Measurements from ENCODE around the gene TATDN2.
"Not testable (repeated sequence)": the region's sequence is repeated elsewhere in the genome, so short reads cannot be mapped to it uniquely, and the experiment has no call there.

The TATDN2 gene

GRCh38 chr3:10234526-10235230 lies 13.6 kb upstream of the TATDN2 start:
- DNase-seq (ENCODE audit: low spot score), result no peak

GRCh38 chr3:10235551-10235950 lies 12.7 kb upstream of the TATDN2 start:
- DNase-seq (ENCODE audit: low spot score), result no peak

DNA sequence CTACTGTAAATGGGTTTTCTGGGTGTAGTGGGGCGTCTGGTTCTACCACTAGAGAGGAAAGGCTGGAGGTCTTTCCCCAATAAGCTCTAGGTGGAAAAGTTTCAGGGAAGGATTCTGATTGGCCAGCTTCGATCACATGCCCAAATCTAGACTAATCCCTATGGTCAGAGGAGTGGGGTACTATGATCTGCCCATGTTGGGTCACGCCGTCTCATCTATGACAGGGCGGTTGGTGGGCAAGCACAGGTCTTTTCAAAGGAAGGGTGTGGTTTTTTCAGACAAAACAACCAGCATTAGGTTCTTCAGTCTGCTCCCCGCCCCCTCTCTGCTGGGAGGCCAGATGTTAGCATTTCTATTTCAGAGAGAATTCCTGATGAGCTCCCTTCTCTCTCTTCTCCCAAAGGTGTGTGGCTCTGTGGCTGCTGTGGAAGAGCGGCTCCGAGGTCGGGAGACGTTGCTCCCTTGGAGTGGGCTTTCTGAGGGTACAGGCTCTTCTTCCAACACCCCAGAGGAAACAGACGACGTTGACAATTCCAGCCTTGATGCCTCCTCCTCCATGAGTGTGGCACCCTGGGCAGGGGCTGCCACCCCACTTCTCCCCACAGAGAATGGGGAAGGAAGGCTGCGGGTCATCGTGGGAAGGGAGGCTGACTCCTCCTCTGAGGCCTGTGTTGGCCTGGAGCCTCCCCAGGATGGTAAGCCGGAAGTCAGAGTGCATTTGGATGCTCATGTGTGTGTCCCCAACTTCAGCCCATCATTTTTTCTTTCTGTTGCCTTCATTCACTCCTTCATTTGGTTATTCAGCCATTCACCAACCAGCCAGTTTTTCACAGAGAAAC lies 9.7 kb upstream of the TATDN2 start:
- DNase-seq (ENCODE audit: low spot score), result no peak

DNA sequence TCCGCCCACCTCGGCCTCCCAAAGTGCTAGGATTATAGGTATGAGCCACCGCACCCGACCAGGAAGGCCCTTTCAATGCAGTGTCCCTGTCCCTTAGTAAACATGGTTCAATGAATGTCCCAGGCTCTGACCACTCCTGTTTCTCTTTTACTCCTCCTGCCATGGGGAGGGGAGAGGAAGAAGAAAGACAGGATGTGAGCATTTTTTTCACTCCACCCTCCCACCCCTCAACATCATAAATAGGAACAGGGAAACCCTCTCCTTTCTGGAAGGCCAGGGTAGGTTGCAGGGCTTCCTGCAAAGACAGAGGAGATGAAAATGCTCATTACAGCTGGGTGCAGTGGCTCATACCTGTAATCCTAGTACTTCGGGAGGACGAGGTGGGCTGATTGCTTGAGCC lies 7.5 kb upstream of the TATDN2 start:
- no peak for DNase-seq (ENCODE audit: low spot score)

DNA sequence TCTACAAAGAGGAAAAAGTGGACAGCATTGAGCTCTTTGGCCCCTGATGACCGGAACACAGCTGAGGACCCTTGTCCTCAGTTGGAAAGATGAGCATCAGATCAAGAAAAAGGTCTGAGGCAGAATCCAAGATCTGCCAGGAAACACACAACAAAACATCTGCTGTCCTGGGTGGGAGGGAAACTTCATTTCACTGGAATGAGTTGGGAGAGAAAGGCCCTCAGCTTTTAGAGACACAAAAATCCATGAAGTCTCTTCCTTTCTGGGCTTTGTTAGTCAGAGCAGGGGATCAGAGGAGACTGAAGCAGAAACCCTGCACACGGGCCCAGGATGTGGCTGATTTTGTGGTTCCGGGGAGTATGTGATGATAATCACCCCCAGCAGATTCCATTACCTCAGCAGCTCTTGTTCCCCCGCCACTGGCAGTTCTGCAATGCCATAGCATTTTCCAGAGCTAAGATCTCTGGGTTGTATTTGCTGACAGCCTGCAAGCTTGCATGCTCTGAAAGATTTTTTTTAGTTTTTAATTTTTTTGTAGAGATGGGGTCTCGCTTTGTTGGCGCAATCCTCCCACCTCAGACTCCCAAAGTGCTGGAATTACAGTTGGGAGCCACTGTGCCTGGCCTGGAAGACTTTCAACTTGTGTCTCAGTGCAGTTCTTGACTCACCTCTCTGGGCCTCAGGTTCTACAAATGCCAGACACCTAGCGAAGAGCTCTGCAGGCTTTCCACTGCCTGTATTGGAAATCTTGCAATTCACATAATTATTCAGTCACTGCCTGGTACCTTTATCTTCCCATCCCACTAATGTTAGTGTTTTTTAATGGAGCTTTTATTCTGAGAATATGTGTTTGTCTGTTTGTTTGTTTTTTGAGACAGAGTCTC lies 5.8 kb upstream of the TATDN2 start:
- DNase-seq (ENCODE audit: low spot score), result no peak

- DNase-seq (ENCODE audit: low spot score), result no peak
Observed at GRCh38 chr3:10244009-10244408, 4.2 kb upstream of the TATDN2 start.

GRCh38 chr3:10245081-10245712 lies 3.1 kb upstream of the TATDN2 start:
- DNase-seq (ENCODE audit: low spot score), result no peak

GRCh38 chr3:10247679-10248183 lies 528 bp upstream of the TATDN2 start:
- DNase-seq (ENCODE audit: low spot score), result no peak

GRCh38 chr3:10248984-10249748 lies 907 bp downstream of the TATDN2 start:
- peak; percentile 66 for DNase-seq (ENCODE audit: low spot score)

DNA sequence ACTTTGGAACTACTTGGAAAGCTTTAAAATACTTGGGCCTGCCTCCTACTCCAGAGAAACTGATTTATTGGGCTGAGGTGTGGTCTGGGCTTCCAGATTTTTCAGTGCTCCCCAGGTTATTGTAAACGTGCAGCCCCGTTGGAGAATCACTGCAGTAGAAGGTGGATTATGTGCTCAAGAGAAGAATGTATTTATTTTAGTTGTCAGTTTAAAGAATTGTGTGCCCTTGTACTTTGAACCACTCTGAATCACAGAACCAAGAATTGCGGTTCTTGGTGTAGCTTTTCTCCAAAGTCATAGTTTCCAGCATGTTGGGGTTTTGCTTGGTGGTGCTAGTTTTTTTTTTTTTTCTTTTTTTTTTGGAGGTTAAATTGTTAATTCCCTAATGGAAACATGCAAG lies 1.6 kb downstream of the TATDN2 start:
- no peak for DNase-seq (ENCODE audit: low spot score)

DNA sequence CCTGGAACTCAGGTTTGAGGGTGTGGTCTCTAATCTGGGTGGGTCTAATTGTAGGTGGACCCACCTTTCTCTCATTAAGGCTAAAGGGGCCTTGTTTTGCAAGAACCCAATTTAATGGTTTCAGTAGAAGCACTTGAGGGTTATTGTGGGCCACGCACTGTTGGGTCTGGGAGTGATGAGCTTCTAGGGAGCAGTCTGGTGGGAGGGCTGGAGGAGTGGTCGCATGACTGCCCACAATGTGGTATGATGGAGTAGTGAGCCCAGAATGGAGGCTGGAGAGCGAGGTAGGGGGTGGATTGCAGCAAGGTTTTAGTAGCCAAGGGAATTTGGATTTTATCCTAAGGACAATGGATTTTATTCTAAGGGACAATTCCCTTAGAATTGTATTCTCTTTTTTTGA lies 2.7 kb downstream of the TATDN2 start:
- DNase-seq (ENCODE audit: low spot score), result no peak

DNA sequence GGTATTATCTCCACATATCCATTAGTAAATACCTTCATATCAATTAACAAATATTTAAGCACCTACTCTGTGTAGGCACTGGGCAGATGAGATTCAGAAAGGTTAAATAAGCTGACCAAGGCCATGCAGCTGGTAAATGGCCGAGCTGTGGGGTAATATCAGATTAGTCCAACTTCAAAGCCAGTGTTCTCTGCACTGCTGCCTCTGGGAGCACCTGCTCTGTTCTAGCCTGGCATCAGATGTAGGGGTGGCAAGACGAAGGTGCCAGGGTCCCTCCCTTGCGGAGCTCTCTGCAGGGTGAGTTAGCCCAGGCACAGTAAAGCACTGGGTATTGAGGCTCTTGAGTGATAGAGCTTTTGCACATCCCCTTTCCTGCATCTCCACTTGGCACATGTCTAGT lies 5.5 kb downstream of the TATDN2 start:
- no peak for DNase-seq (ENCODE audit: low spot score)

DNA sequence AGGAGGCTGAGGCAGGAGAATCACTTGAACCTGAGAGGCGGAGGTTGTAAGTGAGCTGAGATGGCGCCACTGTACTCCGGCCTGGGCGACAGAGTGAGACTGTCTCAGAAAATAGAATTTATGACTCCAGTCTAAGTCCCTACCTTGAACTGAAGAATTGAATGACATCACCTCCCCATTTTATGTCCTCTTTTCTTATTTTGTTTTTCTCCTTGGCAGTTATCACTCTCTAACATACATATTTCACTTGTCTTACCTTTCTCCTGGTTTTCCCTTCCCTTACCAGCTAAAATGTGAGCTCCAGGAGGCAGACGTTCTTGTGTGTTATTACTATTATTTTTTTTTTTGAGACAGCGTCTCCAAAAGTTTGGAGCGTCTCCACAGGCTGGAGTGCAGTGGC lies 7.6 kb downstream of the TATDN2 start:
- no peak for DNase-seq (ENCODE audit: low spot score)

DNA sequence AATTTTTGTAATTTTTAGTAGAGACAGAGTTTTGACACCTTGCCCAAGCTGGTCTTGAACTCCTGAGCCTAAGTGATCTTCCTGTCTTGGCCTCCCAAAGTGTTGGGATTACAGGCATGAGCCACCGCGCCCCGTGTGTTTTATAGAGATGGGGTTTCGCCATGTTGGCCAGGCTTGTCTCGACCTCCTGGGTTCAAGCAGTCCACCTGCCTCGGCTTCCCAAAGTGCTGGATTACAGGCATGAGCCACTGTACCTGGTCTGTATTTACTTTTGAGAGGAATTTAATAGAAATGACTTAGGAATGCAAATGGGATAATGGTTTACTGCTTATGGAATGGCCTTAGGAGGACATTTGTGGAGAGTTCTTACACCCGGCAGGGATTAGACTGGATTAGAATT lies 10.8 kb downstream of the TATDN2 start:
- no peak for DNase-seq (ENCODE audit: low spot score)

GRCh38 chr3:10259798-10260197 lies 11.5 kb downstream of the TATDN2 start:
- DNase-seq (ENCODE audit: low spot score), result no peak

DNA sequence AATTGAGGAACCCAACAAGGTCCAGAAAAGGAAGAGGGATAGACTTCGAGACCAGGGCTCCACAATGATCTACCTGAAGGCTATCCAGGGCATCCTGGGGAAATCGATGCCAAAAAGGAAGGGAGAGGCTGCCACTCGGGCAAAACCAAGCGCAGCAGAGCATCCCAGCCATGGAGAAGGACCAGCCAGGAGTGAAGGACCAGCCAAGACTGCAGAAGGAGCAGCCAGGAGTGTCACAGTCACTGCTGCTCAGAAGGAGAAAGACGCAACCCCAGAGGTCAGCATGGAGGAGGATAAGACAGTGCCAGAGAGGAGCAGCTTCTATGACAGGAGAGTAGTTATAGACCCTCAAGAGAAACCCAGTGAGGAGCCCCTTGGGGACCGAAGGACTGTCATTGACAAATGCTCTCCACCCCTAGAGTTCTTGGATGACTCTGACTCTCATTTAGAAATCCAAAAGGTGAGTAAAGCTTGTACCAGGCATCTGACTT lies 12.0 kb downstream of the TATDN2 start:
- no peak for DNase-seq (ENCODE audit: low spot score)

GRCh38 chr3:10262027-10262426 lies 13.8 kb downstream of the TATDN2 start:
- DNase-seq (ENCODE audit: low spot score), result no peak

DNA sequence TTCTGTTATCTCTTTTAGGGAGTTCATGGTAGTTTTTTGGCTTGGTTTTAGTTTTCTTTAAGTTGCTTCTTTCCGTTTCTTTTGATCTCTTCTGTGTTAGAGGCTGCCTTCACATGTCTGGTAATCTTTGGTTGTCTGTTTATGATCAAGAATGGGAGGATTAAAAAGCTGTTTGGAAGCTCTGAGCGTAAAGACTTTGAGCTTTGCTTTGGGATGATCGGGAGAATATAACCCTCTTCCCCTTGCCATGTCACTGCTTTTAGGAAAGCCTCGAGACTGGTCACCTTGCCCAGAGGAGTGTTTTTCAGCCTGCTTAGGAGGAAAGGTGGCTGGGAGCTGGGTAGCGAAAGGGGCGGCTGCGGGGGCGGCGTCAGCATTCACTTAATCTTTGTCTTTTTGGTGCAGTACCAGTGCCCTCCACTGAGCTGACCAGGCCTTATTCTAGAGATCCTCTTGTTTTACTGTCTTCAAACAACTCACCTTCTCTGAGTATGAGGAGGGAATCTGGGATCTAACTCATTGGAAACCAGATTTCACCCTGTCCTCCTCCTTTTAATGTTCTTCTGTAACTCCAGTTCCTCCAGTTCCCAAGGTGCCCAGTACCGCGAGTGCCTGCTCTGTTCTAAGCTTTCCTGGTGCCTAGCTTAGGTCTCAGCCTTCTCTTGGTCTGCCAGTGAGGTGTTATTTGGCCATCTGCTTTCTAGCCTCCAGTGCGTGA lies 15.5 kb downstream of the TATDN2 start:
- DNase-seq (ENCODE audit: low spot score), result peak; percentile 86

DNA sequence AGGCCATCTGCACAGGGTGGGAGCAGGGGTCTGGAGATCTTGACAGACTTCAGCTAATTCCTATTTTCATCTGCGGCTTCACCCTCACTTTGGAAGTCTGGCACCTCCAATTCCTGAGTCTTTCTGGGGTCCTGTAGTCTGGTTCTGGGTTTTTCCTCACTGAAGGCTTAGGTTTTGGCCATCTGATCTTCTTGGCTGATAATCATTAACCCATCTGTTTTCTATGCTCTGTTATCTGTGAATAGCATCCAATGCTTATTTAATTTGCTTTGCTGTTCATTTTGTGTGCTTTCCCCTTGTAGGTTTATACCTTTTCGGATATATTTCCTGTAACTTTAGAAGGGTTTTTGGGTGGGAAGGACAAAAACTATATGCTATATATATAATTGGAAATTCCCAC lies 17.6 kb downstream of the TATDN2 start:
- no peak for DNase-seq (ENCODE audit: low spot score)

GRCh38 chr3:10266936-10267335 lies 18.7 kb downstream of the TATDN2 start:
- DNase-seq (ENCODE audit: low spot score), result not testable (repeated sequence)

Data from D341Med (cell line).